ENCODE data around the gene PCYT1A. TPM values are rescaled to one million over a fixed set of nuclear protein-coding genes. Genes with fewer than 3 reads are reported as not detected.

Gene PCYT1A
- total RNA-seq, 4 donors from 2014 or later = 96.2 to 144 (median 110) TPM

DNA sequence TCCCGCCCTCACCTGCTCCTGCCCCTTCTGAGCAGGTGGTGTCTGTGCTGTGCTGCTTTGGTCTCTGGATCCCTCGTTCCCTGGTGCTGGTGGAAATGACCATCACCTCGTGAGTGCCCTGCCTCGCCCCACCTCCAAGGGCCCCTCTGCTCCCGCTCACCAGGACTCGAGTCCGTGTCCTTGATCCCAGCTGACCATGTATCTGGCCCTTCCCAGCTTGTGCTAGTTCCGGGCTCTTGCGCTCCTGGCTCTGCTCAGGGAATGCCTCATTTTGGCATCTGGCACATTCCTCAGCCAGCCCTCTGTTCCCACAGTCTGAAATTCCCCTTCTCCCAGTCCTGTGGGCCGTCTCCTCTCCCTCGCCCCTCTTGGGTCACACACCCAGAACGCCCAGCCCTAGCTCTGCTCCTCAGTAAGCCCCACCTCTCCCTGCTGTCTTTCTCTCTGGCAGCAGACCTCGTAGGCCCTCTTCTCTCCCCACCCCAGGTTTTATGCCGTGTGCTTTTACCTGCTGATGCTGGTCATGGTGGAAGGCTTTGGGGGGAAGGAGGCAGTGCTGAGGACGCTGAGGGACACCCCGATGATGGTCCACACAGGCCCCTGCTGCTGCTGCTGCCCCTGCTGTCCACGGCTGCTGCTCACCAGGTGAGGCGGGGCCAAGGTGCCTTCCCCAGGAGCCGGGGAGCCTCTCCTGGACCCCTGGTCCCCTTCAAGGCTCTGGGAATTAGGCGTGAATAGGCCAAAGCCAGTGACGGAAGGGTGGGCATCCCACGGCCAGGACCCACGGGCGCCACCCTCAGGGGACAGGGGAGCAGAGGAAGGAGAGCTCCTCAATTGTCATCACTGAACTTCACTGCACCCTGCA lies 59.7 kb downstream of the PCYT1A start:
- intact Hi-C loops (cut with DNase I; ENCODE audit: low total_unique reads) = no loop called here
- WGBS, 2 donors = 44 to 46% methylated on average over 21 to 22 of the region's 24 CpGs
- no peak for DNase-seq (ENCODE audit: low spot score in 2 of 2)
- TF ChIP-seq POLR2A (IDR thresholded peaks at IDR 0.05) = no peak
- TF ChIP-seq, protein P1, sequence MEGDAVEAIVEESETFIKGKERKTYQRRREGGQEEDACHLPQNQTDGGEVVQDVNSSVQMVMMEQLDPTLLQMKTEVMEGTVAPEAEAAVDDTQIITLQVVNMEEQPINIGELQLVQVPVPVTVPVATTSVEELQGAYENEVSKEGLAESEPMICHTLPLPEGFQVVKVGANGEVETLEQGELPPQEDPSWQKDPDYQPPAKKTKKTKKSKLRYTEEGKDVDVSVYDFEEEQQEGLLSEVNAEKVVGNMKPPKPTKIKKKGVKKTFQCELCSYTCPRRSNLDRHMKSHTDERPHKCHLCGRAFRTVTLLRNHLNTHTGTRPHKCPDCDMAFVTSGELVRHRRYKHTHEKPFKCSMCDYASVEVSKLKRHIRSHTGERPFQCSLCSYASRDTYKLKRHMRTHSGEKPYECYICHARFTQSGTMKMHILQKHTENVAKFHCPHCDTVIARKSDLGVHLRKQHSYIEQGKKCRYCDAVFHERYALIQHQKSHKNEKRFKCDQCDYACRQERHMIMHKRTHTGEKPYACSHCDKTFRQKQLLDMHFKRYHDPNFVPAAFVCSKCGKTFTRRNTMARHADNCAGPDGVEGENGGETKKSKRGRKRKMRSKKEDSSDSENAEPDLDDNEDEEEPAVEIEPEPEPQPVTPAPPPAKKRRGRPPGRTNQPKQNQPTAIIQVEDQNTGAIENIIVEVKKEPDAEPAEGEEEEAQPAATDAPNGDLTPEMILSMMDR (IDR thresholded peaks at IDR 0.05) = no peak
- H3K4me3 ChIP-seq (ENCODE audit: low read depth, poor library complexity, severe bottlenecking) = no peak overlapping the region

DNA sequence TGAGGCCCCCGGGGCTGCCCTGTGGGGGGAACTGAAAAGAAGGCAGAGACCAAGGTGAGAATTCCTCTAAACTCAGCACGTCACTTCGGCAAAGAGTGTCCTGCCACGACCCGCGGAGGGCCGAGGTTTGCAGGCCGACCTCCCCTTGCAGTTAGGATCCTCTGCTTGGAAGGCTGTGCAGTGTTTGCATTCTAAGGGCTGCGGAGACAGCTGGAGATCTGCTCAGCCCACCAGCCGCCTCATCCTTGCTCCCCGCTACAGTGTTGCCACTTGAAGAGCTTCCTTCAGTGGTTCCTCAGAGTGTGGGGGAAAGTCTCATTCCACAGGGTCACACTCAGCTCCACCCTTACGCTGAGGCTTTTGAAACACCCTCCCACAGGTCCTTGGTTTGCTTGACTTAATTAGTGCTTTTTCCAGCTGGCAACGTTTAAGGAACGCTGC lies 60.4 kb downstream of the PCYT1A start:
- TF ChIP-seq, protein P1 (IDR thresholded peaks at IDR 0.05) = no peak
- TF ChIP-seq POLR2A (IDR thresholded peaks at IDR 0.05) = no peak
- no peak overlapping the region for H3K4me3 ChIP-seq (ENCODE audit: low read depth, poor library complexity, severe bottlenecking)
- no peak for DNase-seq (ENCODE audit: low spot score in 2 of 2)
- intact Hi-C loops (cut with DNase I; ENCODE audit: low total_unique reads) = no loop called here
- WGBS, 2 donors = 59 to 75% methylated on average over 14 of the region's 14 CpGs

DNA sequence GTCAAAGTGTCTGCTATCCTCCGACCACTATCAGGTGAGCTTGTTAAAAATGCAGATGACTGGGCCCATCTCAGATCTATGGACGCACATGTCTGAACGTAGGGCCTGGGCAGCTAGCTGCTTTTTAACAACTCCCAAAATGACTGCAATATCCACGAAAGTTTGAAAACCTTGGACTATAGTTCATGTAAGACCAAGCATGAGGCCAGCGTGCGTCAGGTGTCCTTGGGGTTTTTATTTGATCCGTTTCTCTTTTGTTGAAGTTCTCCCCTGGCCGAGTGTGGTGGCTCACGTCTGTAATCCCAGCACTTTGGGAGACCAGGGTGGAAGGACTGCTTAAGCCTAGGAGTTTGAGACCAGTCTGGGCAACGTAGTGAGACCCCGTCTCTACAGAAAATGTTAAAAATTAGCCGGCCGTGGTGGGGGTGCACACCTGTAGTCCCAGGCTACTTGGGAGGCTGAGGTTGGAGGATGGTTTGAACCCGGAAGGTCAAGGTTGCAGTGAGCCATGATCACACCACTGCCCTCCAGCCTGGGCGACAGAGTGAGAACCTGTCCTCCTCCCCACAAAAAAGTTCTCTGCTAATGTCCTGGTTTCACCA lies 61.7 kb downstream of the PCYT1A start:
- intact Hi-C loops (cut with DNase I; ENCODE audit: low total_unique reads) = no loop called here
- H3K4me3 ChIP-seq (ENCODE audit: low read depth, poor library complexity, severe bottlenecking) = no peak overlapping the region
- WGBS, 2 donors = 87 to 88% methylated on average over 15 of the region's 15 CpGs
- no peak for DNase-seq (ENCODE audit: low spot score in 2 of 2)
- TF ChIP-seq POLR2A (IDR thresholded peaks at IDR 0.05) = no peak
- TF ChIP-seq, protein P1 (IDR thresholded peaks at IDR 0.05) = no peak

DNA sequence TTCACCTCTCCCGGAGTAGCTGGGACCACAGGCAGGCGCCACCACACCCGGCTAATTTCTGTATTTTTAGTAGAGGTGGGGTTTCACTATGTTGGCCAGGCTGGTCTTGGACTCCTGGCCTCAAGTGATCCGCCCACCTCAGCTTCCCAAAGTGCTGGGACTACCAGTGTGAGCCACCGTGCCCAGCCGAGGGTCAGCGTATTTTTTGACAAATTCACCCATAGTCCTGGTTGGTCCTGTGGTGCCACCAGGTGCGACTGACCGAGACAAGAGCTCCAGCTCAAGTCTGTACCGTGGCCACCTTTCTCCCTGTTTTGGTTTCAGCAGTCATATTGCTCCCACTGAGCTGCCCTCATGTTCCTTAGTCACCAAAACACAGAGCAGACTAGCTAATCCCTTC lies 62.4 kb downstream of the PCYT1A start:
- H3K4me3 ChIP-seq (ENCODE audit: low read depth, poor library complexity, severe bottlenecking) = no peak overlapping the region
- intact Hi-C loops (cut with DNase I; ENCODE audit: low total_unique reads) = no loop called here
- no peak for DNase-seq (ENCODE audit: low spot score in 2 of 2)
- TF ChIP-seq, protein P1 (IDR thresholded peaks at IDR 0.05) = no peak
- TF ChIP-seq POLR2A (IDR thresholded peaks at IDR 0.05) = no peak
- 94 to 95% methylated on average over 10 of the region's 10 CpGs for WGBS, 2 donors

DNA sequence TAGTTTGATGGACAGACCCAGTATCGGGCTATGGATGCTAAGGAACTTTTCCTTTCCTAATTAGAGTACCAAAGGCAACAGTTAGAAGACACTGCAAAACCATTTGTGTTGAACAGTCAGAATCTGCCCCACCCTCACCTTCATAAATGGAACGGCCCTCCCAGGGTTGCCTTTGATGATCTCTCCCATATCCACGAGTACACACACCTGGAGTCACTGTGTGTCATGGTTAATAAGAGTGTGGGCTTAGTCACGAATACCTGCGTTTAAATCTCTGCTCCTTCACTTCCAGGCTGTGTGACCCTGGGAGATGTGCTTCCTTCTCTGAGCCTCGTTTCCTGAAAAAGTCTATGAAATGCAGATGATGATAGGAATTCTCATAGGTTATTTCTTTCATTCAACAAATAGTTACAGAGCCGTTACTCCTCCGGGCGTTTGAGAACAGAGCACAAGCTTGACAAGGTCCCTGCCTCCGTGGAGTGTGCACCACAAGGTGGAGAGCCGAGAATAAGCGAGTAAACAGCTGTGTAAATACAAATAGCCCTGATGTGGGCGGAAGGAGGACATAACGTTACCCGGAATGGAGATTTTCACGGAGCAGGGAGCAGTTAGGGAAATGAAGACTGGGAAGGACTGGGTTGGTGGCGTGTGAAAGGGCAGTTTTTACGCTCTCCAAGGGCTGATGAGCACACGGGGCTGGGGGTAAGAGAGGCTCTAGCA lies 64.5 kb downstream of the PCYT1A start:
- TF ChIP-seq, protein P1 (IDR thresholded peaks at IDR 0.05) = no peak
- TF ChIP-seq POLR2A (IDR thresholded peaks at IDR 0.05) = no peak
- no peak overlapping the region for H3K4me3 ChIP-seq (ENCODE audit: low read depth, poor library complexity, severe bottlenecking)
- WGBS, 2 donors = 61 to 66% methylated on average over 19 of the region's 19 CpGs
- DNase-seq (ENCODE audit: low spot score in 2 of 2) = no peak
- intact Hi-C loops (cut with DNase I; ENCODE audit: low total_unique reads) = no loop called here

Measured in lower leg skin (tissue), 4 donors.